CD14-positive monocyte (primary cell): Measurements from ENCODE around the gene GSX2. TPM values are rescaled to one million over a fixed set of nuclear protein-coding genes. Genes with fewer than 3 reads are reported as not detected.

Experiments
- DNase-seq, 3 donors: peaks; one replicate each; pipeline ENCODE4 v3.0.0-alpha.2; 2011 to 2022
- H2AFZ ChIP-seq: 2 replicates; pipeline ENCODE4 v1.6.0; 2012; ENCODE audit warnings: mild to moderate bottlenecking, low read depth, low read length, inconsistent platforms; ENCODE audit not compliant: insufficient read depth, poor library complexity, severe bottlenecking
- H3K27ac ChIP-seq, 2 donors: 1 replicate in 1 of 2; 2 replicates in 1 of 2; pipeline ENCODE4 v1.5.1; 2012 to 2013; ENCODE audit warnings: low read length in 2 of 2, control low read depth in 1 of 2, inconsistent platforms in 1 of 2, low read depth in 1 of 2, mild to moderate bottlenecking in 1 of 2
- H3K27me3 ChIP-seq, 2 donors: one replicate each; pipeline versions ENCODE4 v1.6.0 to v1.6.1; 2011 to 2013; ENCODE audit warnings: low read length in 2 of 2; ENCODE audit not compliant: control insufficient read depth in 2 of 2, insufficient read depth in 2 of 2
- H3K36me3 ChIP-seq, 2 donors: replicated peaks in 1 of 2; 1 replicate in 1 of 2; 2 replicates in 1 of 2; pipeline versions ENCODE4 v1.5.1 to v1.6.1; 2012 to 2013; ENCODE audit warnings: low read length in 2 of 2, control low read depth in 1 of 2, inconsistent platforms in 1 of 2, mild to moderate bottlenecking in 1 of 2; ENCODE audit not compliant: insufficient read depth in 2 of 2, control insufficient read depth in 1 of 2
- H3K4me1 ChIP-seq, 2 donors: 1 replicate in 1 of 2; 2 replicates in 1 of 2; pipeline versions ENCODE4 v1.5.1 to v1.6.1; 2012 to 2013; ENCODE audit warnings: low read length in 2 of 2, control low read depth in 1 of 2, inconsistent platforms in 1 of 2, mild to moderate bottlenecking in 1 of 2, moderate library complexity in 1 of 2; ENCODE audit not compliant: insufficient read depth in 2 of 2, control insufficient read depth in 1 of 2
- H3K4me2 ChIP-seq: replicated peaks from 2 replicates; pipeline ENCODE3; 2012; ENCODE audit warnings: low read length, moderate library complexity, mild to moderate bottlenecking; ENCODE audit not compliant: poor library complexity, severe bottlenecking; ENCODE audit errors: extremely low read depth
- H3K4me3 ChIP-seq, 3 experiments: fragments of 200-600 bp in 1 of 3; sonication (generic) in 1 of 3; replicated peaks in 1 of 3; 1 replicate in 2 of 3; 2 replicates in 1 of 3; pipeline ENCODE4 v1.5.1; 2011 to 2013; ENCODE audit warnings: low read length in 3 of 3, mild to moderate bottlenecking in 3 of 3, control low read depth in 2 of 3, low read depth in 2 of 3, inconsistent platforms in 1 of 3, moderate library complexity in 1 of 3
- H3K79me2 ChIP-seq: 2 replicates; pipeline ENCODE4 v1.6.0; 2012; ENCODE audit warnings: mild to moderate bottlenecking, control low read depth, inconsistent platforms, low read length, moderate library complexity; ENCODE audit not compliant: insufficient read depth
- H3K9ac ChIP-seq: 2 replicates; pipeline ENCODE4 v1.6.0; 2017; ENCODE audit warnings: low read length, mild to moderate bottlenecking; ENCODE audit not compliant: insufficient read depth, poor library complexity, severe bottlenecking
- H3K9me3 ChIP-seq, 2 donors: replicated peaks in 1 of 2; 1 replicate in 1 of 2; 2 replicates in 1 of 2; pipeline versions ENCODE4 v1.5.1 to v1.6.1; 2012 to 2013; ENCODE audit warnings: low read length in 2 of 2, control low read depth in 1 of 2; ENCODE audit not compliant: control insufficient read depth in 1 of 2, insufficient read depth in 1 of 2
- H4K20me1 ChIP-seq: 2 replicates; pipeline ENCODE4 v1.6.0; 2012; ENCODE audit warnings: mild to moderate bottlenecking, low read length, control low read depth, moderate library complexity; ENCODE audit not compliant: insufficient read depth
- H3K27ac Mint-ChIP-seq, 7 donors: one replicate each; pipeline ENCODE4 v1.8.0; 2020; ENCODE audit warnings: mild to moderate bottlenecking in 7 of 7, mixed read lengths in 7 of 7, moderate library complexity in 6 of 7, inconsistent platforms in 2 of 7
- H3K27me3 Mint-ChIP-seq, 3 donors: one replicate each; pipeline ENCODE4 v1.8.0; 2021 to 2022; ENCODE audit warnings: low read depth in 3 of 3, mild to moderate bottlenecking in 3 of 3, mixed read lengths in 3 of 3, moderate library complexity in 3 of 3, inconsistent platforms in 1 of 3
- H3K36me3 Mint-ChIP-seq, 2 donors: one replicate each; pipeline ENCODE4 v1.8.0; 2020; ENCODE audit warnings: mixed read lengths in 2 of 2, inconsistent platforms in 1 of 2, mild to moderate bottlenecking in 1 of 2
- H3K4me1 Mint-ChIP-seq: one replicate; pipeline ENCODE4 v1.8.0; 2020; ENCODE audit warnings: mild to moderate bottlenecking, mixed read lengths
- H3K4me3 Mint-ChIP-seq, 2 donors: one replicate each; pipeline ENCODE4 v1.8.0; 2020; ENCODE audit warnings: mild to moderate bottlenecking in 2 of 2, mixed read lengths in 2 of 2, moderate library complexity in 1 of 2
- H3K9me3 Mint-ChIP-seq, 7 donors: one replicate each; pipeline ENCODE4 v1.8.0; 2020 to 2022; ENCODE audit warnings: mixed read lengths in 7 of 7, mild to moderate bottlenecking in 6 of 7, moderate library complexity in 6 of 7, inconsistent platforms in 2 of 7
- CTCF ChIP-seq: fragments of 200-600 bp; IDR thresholded peaks from one replicate; pipeline ENCODE4 v1.8.0; 2022; ENCODE audit warnings: antibody characterized with exemption, mild to moderate bottlenecking
- intact Hi-C, 2 donors: fragments of 100-400 bp; cut with micrococcal nuclease; formaldehyde crosslinking; loops; one replicate each; pipeline versions ENCODE4 v1.15.0 to v1.15.1; 2023
- polyA plus RNA-seq, 3 donors: library from polyadenylated mRNA; depleted of rRNA in 1 of 3; unstranded in 2 of 3; stranded (reverse) in 1 of 3; fragments of 300-500 nt in 2 of 3; fragments of >200 nt in 1 of 3; fragmentation: Illumina TruSeq in 2 of 3; gene quantifications; 1 replicate in 2 of 3; 2 replicates in 1 of 3; pipeline ENCODE4 v1.2.3, GENCODE V29; 2012 to 2021

GSX2 gene
- polyA plus RNA-seq, 3 donors, result not detected

- Mint-ChIP-seq H3K4me1 (peaks cover 2% of the 10 kb centered on the region), H3K4me3 (no peak overlapping the region), H3K27me3 (peaks cover 0 to 5% (median 0%) of the 10 kb centered on the region in 3 donors), H3K9me3 (no peaks in the 10 kb centered on the region), H3K36me3 (no peaks in the 10 kb centered on the region), H3K27ac (no peak overlapping the region)
- Histone ChIP-seq H3K27me3 (no peaks in the 10 kb centered on the region), H3K9ac (no peak overlapping the region), H2AFZ (no peak overlapping the region), H3K9me3 (no peaks in the 10 kb centered on the region), H3K27ac (no peak overlapping the region), H3K36me3 (no peaks in the 10 kb centered on the region), H3K4me2 (no peak overlapping the region), H4K20me1 (no peaks in the 10 kb centered on the region), H3K4me3 (no peak overlapping the region), H3K4me1 (no peaks in the 10 kb centered on the region), H3K79me2 (no peaks in the 10 kb centered on the region)
- no peak for TF ChIP-seq CTCF
- intact Hi-C loops, result no loop called here
- DNase-seq, result no peak
These were observed 25.6 kb upstream of the GSX2 start for GRCh38 chr4:54074381-54074780.

- Histone ChIP-seq H3K4me2 (no peak overlapping the region), H4K20me1 (no peaks in the 10 kb centered on the region), H3K79me2 (no peaks in the 10 kb centered on the region), H3K36me3 (no peaks in the 10 kb centered on the region), H3K4me1 (no peaks in the 10 kb centered on the region), H3K4me3 (no peak overlapping the region), H3K9ac (no peak overlapping the region), H2AFZ (no peak overlapping the region), H3K27ac (no peak overlapping the region), H3K27me3 (no peaks in the 10 kb centered on the region), H3K9me3 (no peaks in the 10 kb centered on the region)
- no peak overlapping the region for H3K4me3 Mint-ChIP-seq
- H3K27me3 Mint-ChIP-seq, result peaks cover 0 to 7% (median 0%) of the 10 kb centered on the region in 3 donors
- no peak overlapping the region for H3K27ac Mint-ChIP-seq
- no peaks in the 10 kb centered on the region for H3K9me3 Mint-ChIP-seq
- DNase-seq, result no peak
- no peaks in the 10 kb centered on the region for H3K36me3 Mint-ChIP-seq
- H3K4me1 Mint-ChIP-seq, result peaks cover 2% of the 10 kb centered on the region
- no peak for TF ChIP-seq CTCF
- intact Hi-C loops, result no loop called here
These were observed 23.3 kb upstream of the GSX2 start for GRCh38 chr4:54076673-54077072.
